Cardiac muscle cell (in vitro differentiated cells and primary cell): ENCODE measurements around the gene EPB41L2. TPM values are rescaled to one million over a fixed set of nuclear protein-coding genes. Genes with fewer than 3 reads are reported as not detected.

ENCODE experiments used
- DNase-seq, 2 donors: peaks; one replicate each; pipeline versions ENCODE4 v3.0.0 to v3.0.0-alpha.2; 2010 to 2017; ENCODE audit warnings: low read depth in 1 of 2, low spot score in 1 of 2
- H3K27ac ChIP-seq: fragments of 200-600 bp; sonication (generic); 2 replicates; pipeline ENCODE4 v1.5.1; 2016
- H3K27me3 ChIP-seq: fragments of 200-600 bp; sonication (generic); 2 replicates; pipeline ENCODE4 v1.6.0; 2016; ENCODE audit warnings: control low read depth
- H3K36me3 ChIP-seq: fragments of 200-600 bp; sonication (generic); 2 replicates; pipeline ENCODE4 v1.5.1; 2016; ENCODE audit warnings: control low read depth
- H3K4me1 ChIP-seq: fragments of 200-600 bp; sonication (generic); 2 replicates; pipeline ENCODE4 v1.8.1; 2017; ENCODE audit warnings: low read depth, mild to moderate bottlenecking, mixed run types
- H3K4me3 ChIP-seq: fragments of 200-600 bp; sonication (generic); 2 replicates; pipeline ENCODE4 v1.5.1; 2016; ENCODE audit warnings: mild to moderate bottlenecking
- H3K9me3 ChIP-seq: fragments of 200-600 bp; sonication (generic); 2 replicates; pipeline ENCODE4 v1.5.1; 2017; ENCODE audit warnings: low read depth, mild to moderate bottlenecking, control low read depth
- polyA plus RNA-seq: library from polyadenylated mRNA; unstranded; fragments of >200 nt; fragmentation: Nextera tagmentation; extraction: Ambion mirVana; gene quantifications from 2 replicates; pipeline ENCODE4 v1.2.1, GENCODE V29; 2016
- total RNA-seq: library from RNA; depleted of rRNA; stranded (reverse); fragments of >200 nt; gene quantifications from 2 replicates; pipeline ENCODE4 v1.2.3, GENCODE V29; 2016
- TF ChIP-seq, protein P1 (sequence below): IDR thresholded peaks from 2 replicates; pipeline ENCODE4 v1.5.1; 2012; ENCODE audit warnings: low read depth, mild to moderate bottlenecking, low read length

The EPB41L2 gene
- total and polyA plus RNA-seq, 2 experiments from 2014 or later, result 11.0 to 24.0 TPM

DNA sequence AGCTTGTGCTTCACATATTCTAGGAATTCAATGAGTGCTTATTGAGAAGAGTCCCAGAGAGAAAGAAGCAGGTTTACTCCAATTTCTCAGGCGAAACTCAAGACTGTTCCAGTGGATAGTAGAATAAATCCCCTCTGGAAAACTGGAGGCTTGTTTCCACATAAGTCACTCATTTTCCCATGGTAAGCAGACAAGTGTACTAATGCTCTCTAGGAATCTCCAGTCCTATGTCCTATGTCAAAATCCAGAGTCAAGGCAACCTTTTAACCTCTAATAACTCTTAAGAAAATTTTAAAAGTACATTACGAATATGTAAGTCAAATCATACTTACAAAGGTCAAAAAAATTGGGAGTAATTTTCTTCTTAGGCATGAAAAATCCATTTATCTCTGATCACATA lies 200.7 kb downstream of the EPB41L2 start:
- no peaks in the 10 kb centered on the region for H3K9me3 ChIP-seq
- DNase-seq, result no peak
- H3K4me3 ChIP-seq, result no peak overlapping the region
- peaks cover 21% of the 10 kb centered on the region for H3K4me1 ChIP-seq
- H3K36me3 ChIP-seq, result no peaks in the 10 kb centered on the region
- TF ChIP-seq, protein P1, sequence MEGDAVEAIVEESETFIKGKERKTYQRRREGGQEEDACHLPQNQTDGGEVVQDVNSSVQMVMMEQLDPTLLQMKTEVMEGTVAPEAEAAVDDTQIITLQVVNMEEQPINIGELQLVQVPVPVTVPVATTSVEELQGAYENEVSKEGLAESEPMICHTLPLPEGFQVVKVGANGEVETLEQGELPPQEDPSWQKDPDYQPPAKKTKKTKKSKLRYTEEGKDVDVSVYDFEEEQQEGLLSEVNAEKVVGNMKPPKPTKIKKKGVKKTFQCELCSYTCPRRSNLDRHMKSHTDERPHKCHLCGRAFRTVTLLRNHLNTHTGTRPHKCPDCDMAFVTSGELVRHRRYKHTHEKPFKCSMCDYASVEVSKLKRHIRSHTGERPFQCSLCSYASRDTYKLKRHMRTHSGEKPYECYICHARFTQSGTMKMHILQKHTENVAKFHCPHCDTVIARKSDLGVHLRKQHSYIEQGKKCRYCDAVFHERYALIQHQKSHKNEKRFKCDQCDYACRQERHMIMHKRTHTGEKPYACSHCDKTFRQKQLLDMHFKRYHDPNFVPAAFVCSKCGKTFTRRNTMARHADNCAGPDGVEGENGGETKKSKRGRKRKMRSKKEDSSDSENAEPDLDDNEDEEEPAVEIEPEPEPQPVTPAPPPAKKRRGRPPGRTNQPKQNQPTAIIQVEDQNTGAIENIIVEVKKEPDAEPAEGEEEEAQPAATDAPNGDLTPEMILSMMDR, result no peak
- H3K27me3 ChIP-seq, result no peaks in the 10 kb centered on the region
- H3K27ac ChIP-seq, result no peak overlapping the region

DNA sequence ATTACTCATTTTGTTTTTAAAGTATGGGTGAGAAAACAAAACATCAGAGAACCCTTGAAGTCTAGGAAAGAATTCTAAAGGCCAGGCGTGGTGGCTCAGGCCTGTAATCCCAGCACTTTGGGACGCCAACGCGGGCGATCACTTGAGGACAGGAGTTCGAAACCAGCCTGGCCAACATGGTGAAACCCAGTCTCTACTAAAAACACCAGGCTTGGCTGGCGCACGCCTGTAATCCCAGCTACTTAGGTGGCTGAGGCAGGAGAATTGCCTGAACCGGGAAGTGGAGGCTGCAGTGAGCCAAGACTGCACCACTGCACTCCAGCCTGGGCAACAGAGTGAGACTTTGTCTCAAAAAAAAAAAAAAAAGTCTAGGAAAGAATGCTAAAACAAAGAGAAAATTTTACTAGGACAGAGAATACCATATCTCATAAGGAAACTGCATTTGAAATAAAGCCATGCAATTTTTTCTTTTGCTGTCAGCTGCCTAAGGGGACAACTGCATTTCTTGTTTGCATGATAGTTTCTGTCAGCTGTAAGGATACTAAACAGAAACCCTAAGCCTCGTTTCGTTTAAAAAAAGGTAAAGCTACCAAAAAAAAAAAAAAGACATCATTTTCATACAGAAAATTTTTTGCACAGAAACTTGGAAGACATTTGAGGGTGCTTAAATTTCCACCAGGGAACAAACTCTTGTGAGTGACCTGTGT lies 203.7 kb downstream of the EPB41L2 start:
- Histone ChIP-seq H3K4me3 (no peak overlapping the region), H3K4me1 (peaks cover 22% of the 10 kb centered on the region), H3K9me3 (no peaks in the 10 kb centered on the region), H3K27ac (peak overlapping the region; percentile 81), H3K36me3 (no peaks in the 10 kb centered on the region), H3K27me3 (no peaks in the 10 kb centered on the region)
- DNase-seq, result no peak
- TF ChIP-seq, protein P1, result no peak

DNA sequence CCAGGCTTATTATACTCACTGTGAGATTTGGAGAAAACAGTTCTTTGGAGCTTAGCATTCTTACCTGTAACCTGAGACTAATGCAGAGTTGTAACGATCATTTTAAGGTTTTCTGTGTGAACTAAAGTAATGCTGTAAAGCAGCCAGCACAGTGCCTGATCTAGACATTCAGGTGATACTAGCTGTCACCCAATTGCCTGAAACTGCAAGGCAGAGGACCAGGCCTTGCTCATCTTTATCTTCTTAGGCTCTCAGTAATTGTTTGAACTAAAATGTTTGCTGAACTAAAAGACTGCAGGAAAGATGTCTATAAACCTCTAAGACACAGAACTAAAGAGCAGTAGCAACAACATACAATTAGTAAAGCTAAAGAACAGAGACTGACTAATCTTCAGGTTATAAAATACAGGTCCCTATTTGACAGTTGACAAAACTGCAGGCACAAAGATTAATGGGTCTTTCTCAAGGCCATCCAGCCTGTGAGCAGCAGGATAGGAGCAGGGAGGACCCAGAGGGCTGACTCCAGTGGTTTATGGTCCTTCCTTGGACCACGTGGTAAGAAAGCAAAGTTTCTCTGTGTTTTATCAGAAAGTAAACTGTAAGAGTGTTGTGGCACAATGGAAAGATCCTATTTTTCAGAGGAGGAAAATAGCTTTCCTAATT lies 204.4 kb downstream of the EPB41L2 start:
- Histone ChIP-seq H3K27me3 (no peaks in the 10 kb centered on the region), H3K4me3 (no peak overlapping the region), H3K36me3 (no peaks in the 10 kb centered on the region), H3K9me3 (no peaks in the 10 kb centered on the region), H3K4me1 (peaks cover 29% of the 10 kb centered on the region), H3K27ac (peak overlapping the region; percentile 81)
- no peak for DNase-seq
- TF ChIP-seq, protein P1, result no peak

DNA sequence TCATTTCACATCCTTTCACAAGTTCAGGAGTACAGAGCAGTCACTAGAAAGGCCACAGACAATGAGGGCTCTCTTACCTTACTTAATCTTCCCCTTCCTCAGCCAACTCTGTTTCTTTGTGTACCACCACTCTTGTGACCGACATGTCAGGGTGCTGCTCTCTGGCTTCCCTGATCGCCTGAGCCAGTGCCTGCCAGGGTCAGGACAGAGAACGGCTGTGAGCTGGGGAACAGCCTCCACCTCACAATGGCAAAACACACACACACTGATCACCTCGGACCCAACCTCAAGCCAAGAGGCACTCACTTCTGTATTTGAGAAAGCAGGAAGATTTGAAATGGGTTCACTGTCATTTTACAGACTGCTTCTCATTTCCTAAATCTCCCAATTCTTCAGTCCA lies 205.0 kb downstream of the EPB41L2 start:
- no peak for DNase-seq
- Histone ChIP-seq H3K36me3 (no peaks in the 10 kb centered on the region), H3K9me3 (no peaks in the 10 kb centered on the region), H3K4me1 (peaks cover 31% of the 10 kb centered on the region), H3K4me3 (no peak overlapping the region), H3K27ac (peak overlapping the region; percentile 81), H3K27me3 (no peaks in the 10 kb centered on the region)
- TF ChIP-seq, protein P1, result no peak

DNA sequence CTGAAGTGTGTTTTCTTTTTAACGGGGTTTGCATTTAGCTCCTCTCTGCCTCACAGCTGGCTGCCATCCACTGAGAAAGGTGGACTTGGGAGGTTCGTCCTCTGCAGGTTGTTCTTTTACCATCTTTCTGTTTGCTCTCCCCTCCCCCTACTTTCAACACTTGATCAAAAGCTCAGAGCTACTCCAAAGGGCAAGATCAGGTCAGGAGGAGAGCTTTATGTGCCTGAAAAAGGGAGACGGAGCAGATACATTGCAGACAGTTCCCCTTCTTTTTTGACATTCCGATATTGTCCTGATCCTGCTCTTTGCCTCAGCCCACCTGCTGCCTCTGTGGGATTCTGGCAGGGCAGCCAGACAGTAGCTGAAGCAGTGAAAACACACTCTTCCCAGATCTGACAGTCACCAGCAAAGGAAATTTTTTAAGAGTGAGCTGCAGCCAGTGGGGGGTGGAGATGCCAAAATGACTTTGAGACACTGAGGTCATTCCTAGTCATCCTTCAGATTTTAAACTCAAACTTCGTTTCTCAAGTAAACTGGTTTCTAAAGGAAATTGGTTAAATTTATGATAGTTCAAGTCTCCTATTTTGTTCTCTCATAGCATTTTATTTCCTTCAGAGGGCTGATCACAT lies 209.4 kb downstream of the EPB41L2 start:
- Histone ChIP-seq H3K9me3 (no peaks in the 10 kb centered on the region), H3K4me1 (peaks cover 38% of the 10 kb centered on the region), H3K36me3 (no peaks in the 10 kb centered on the region), H3K27ac (peak overlapping the region; percentile 87), H3K27me3 (no peaks in the 10 kb centered on the region), H3K4me3 (no peak overlapping the region)
- DNase-seq, result peak in 1 of 2 donors; percentile 57
- TF ChIP-seq, protein P1, result no peak
